ENCODE measurements around the gene CUX1. TPM values are rescaled to one million over a fixed set of nuclear protein-coding genes. Genes with fewer than 3 reads are reported as not detected.

Gene CUX1
- total RNA-seq, 2 experiments from 2014 or later: 20.2 to 20.4 TPM

GRCh38 chr7:101973130-101973529, 155.7 kb downstream of the CUX1 start:
- H3K27ac Mint-ChIP-seq: no peak overlapping the region
- no peak for ATAC-seq
- CTCF ChIA-PET: no interaction called here
- no peak for TF ChIP-seq CTCF (IDR thresholded peaks at IDR 0.05)
- POLR2A ChIA-PET: no interaction called here
- intact Hi-C loops (cut with micrococcal nuclease): no loop called here
- no peak overlapping the region for H3K4me3 Mint-ChIP-seq
- H3K36me3 Mint-ChIP-seq (ENCODE audit: low read depth): no peaks in the 10 kb centered on the region
- H3K9me3 Mint-ChIP-seq: no peaks in the 10 kb centered on the region
- no peaks in the 10 kb centered on the region for H3K4me1 Mint-ChIP-seq (ENCODE audit: low read depth)
- no peak for DNase-seq
- no peaks in the 10 kb centered on the region for H3K27me3 Mint-ChIP-seq

DNA sequence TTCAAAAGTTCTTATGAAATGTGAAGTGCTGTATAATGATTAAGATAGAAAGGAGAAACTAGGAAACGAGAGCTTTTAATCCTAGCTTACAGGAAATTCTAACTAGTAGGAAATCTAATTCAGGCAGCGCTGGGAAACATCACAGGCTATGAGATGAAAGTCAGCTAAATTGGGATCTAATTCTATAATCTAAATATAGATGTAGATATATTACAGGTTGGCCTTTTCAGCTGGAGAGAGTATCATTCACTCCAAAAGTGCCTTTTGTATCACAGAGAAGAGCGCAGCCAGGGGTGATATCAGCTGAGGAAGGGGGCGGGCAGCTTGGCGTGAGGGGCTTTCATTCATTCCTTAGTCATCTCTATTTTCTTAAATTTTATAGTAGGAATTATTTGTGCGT, 157.0 kb downstream of the CUX1 start:
- no peaks in the 10 kb centered on the region for H3K9me3 Mint-ChIP-seq
- ChIA-PET POLR2A (interaction anchor here (0.8 kb wide), 1 partner anchor 11 kb away, joined by 3 read pairs; no protein-coding TSS in a partner anchor), CTCF (no interaction called here)
- H3K27me3 Mint-ChIP-seq: no peaks in the 10 kb centered on the region
- no peak for ATAC-seq
- H3K4me3 Mint-ChIP-seq: no peak overlapping the region
- TF ChIP-seq CTCF (IDR thresholded peaks at IDR 0.05): no peak
- no peaks in the 10 kb centered on the region for H3K4me1 Mint-ChIP-seq (ENCODE audit: low read depth)
- H3K36me3 Mint-ChIP-seq (ENCODE audit: low read depth): no peaks in the 10 kb centered on the region
- H3K27ac Mint-ChIP-seq: no peak overlapping the region
- intact Hi-C loops (cut with micrococcal nuclease): no loop called here
- DNase-seq: no peak

DNA sequence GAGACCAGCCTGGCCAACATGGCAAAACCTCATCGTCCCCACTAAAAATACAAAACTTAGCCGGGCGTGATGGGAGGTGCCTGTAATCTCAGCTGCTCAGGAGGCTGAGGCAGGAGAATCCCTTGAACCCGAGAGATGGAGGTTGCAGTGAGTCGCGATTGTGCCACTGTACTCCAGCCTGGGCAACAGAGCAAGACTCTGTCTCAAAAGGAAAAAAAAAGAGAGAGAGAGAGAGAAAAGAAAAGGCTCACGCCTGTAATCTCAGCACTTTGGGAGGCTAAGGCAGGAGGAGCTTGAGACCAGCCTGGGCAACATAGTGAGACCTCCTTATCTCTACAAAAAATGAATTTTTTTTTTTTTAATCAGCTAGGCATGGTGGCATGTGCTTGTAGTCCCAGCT, 157.6 kb downstream of the CUX1 start:
- Mint-ChIP-seq H3K27me3 (no peaks in the 10 kb centered on the region), H3K4me3 (no peak overlapping the region), H3K36me3 (ENCODE audit: low read depth) (no peaks in the 10 kb centered on the region), H3K27ac (no peak overlapping the region), H3K4me1 (ENCODE audit: low read depth) (no peaks in the 10 kb centered on the region), H3K9me3 (no peaks in the 10 kb centered on the region)
- POLR2A ChIA-PET: no interaction called here
- intact Hi-C loops (cut with micrococcal nuclease): no loop called here
- DNase-seq (no peak), ATAC-seq (no peak)
- CTCF ChIA-PET: no interaction called here
- TF ChIP-seq CTCF (IDR thresholded peaks at IDR 0.05): no peak

DNA sequence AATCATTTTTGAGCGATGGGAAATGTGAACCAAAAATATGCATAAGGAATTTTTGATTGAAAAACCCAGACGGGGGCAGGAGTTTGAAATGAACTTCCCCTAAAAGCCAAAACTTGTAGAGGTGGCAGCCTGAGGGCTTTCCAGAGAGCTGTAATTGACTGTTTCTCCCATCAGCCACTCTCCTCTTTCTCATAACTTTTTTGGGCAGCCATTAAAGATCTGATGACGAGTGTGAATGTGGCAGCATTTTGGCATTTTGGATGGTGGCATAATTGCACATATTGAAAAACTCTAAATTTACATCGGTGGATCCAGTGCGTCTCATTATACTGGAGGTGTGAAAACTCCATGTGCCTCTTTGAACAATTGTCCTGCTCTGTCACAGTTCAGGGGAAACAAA, 159.0 kb downstream of the CUX1 start:
- no peak for TF ChIP-seq CTCF (IDR thresholded peaks at IDR 0.05)
- ChIA-PET CTCF (no interaction called here), POLR2A (no interaction called here)
- Mint-ChIP-seq H3K4me3 (no peak overlapping the region), H3K36me3 (ENCODE audit: low read depth) (no peaks in the 10 kb centered on the region), H3K4me1 (ENCODE audit: low read depth) (no peaks in the 10 kb centered on the region), H3K9me3 (no peaks in the 10 kb centered on the region), H3K27ac (no peak overlapping the region), H3K27me3 (no peaks in the 10 kb centered on the region)
- DNase-seq (no peak), ATAC-seq (no peak)
- intact Hi-C loops (cut with micrococcal nuclease): no loop called here

DNA sequence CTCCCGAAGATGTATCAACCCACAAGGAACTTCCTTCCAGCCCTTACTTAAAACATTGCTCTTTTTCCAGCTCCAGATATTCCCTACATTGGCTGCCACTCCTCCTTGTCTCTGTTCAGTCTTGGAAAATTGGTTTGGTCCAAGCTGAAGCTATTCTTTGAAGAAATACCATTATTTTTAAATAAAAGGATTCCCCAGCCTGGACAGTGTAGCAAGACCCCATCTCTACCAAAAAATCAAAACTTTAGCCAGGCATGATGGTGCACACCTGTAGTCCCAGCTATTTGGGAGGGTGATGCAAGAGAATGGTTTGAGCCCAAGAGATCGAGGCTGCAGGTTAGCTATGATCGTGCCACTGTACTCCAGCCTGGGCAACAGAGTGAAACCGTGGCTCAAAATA, 159.8 kb downstream of the CUX1 start:
- no peak for TF ChIP-seq CTCF (IDR thresholded peaks at IDR 0.05)
- ChIA-PET POLR2A (no interaction called here), CTCF (no interaction called here)
- DNase-seq: no peak
- peaks cover 6% of the 10 kb centered on the region for H3K4me1 Mint-ChIP-seq (ENCODE audit: low read depth)
- H3K27ac Mint-ChIP-seq: no peak overlapping the region
- H3K9me3 Mint-ChIP-seq: no peaks in the 10 kb centered on the region
- ATAC-seq: no peak
- H3K36me3 Mint-ChIP-seq (ENCODE audit: low read depth): no peaks in the 10 kb centered on the region
- intact Hi-C loops (cut with micrococcal nuclease): no loop called here
- no peak overlapping the region for H3K4me3 Mint-ChIP-seq
- no peaks in the 10 kb centered on the region for H3K27me3 Mint-ChIP-seq

Data from activated CD8-positive, alpha-beta T cell treated with anti-CD3 and anti-CD28 coated beads for 36 hours (primary cell).